HepG2 (cell line): ENCODE data around the gene SUPT6H. TPM values are rescaled to one million over a fixed set of nuclear protein-coding genes. Genes with fewer than 3 reads are reported as not detected.

ENCODE experiments used
- NPAS2 ChIP-seq: sonication (generic); formaldehyde crosslinking; IDR thresholded peaks from 2 replicates; pipeline ENCODE4 v1.8.0; 2022; ENCODE audit warnings: mild to moderate bottlenecking, missing genetic modification reagents, borderline replicate concordance
- ONECUT2 ChIP-seq: sonication (generic); formaldehyde crosslinking; IDR thresholded peaks from 2 replicates; pipeline ENCODE4 v1.4.0; 2020; ENCODE audit warnings: missing genetic modification reagents
- POLR2AphosphoS2 ChIP-seq: IDR thresholded peaks from 2 replicates; pipeline ENCODE4 v1.6.1; 2011; ENCODE audit warnings: low read depth, low read length, improper control_type of control experiment
- ZFY ChIP-seq: sonication (generic); formaldehyde crosslinking; IDR thresholded peaks from 2 replicates; pipeline ENCODE4 v1.4.0; 2020; ENCODE audit warnings: missing genetic modification reagents
- ZNF556 ChIP-seq: sonication (generic); formaldehyde crosslinking; IDR thresholded peaks from 2 replicates; pipeline ENCODE4 v1.4.0; 2020; ENCODE audit warnings: mild to moderate bottlenecking, missing genetic modification reagents, borderline replicate concordance
- ZNF607 ChIP-seq: sonication (generic); formaldehyde crosslinking; IDR thresholded peaks from 2 replicates; pipeline ENCODE4 v1.5.1; 2020; ENCODE audit warnings: missing genetic modification reagents, mild to moderate bottlenecking, borderline replicate concordance
- polyA plus RNA-seq, 8 experiments: library from polyadenylated mRNA; depleted of rRNA in 3 of 8; stranded (reverse) in 7 of 8; unstranded in 1 of 8; fragments of >200 nt; fragmentation: Illumina TruSeq in 4 of 8; extraction: Trizol in 4 of 8; gene quantifications; 2 replicates each; pipeline versions ENCODE4 v1.2.1 to v1.2.3, GENCODE V29; 2011 to 2016; ENCODE audit warnings: low read depth in 4 of 8, missing spikeins in 1 of 8, mixed read lengths in 1 of 8; ENCODE audit not compliant: insufficient read depth in 1 of 8
- total RNA-seq, 5 experiments: library from RNA; depleted of rRNA; stranded (reverse); fragments of >200 nt; fragmentation: Illumina TruSeq; extraction: Trizol; gene quantifications; 2 replicates each; pipeline ENCODE4 v1.2.3, GENCODE V29; 2016; ENCODE audit warnings: low read depth in 1 of 5
- TF ChIP-seq, protein P1 (sequence below): IDR thresholded peaks from 2 replicates; pipeline ENCODE4 v1.6.1; 2012; ENCODE audit warnings: low read length, improper control_type of control experiment
- TF ChIP-seq, protein P2 (sequence below): IDR thresholded peaks from 2 replicates; pipeline ENCODE4 v1.6.1; 2016; ENCODE audit warnings: missing compliant biosample characterization, missing genetic modification reagents, borderline replicate concordance
- TF ChIP-seq, protein P3 (sequence below): sonication (generic); formaldehyde crosslinking; IDR thresholded peaks from 2 replicates; pipeline ENCODE4 v1.8.0; 2022; ENCODE audit warnings: missing genetic modification reagents, mild to moderate bottlenecking, borderline replicate concordance
- TF ChIP-seq, protein P4 (sequence below): sonication (generic); formaldehyde crosslinking; IDR thresholded peaks from 2 replicates; pipeline ENCODE4 v1.5.1; 2020; ENCODE audit warnings: mild to moderate bottlenecking, missing genetic modification reagents, moderate library complexity
- TF ChIP-seq, protein P5 (sequence below): sonication (generic); formaldehyde crosslinking; IDR thresholded peaks from 2 replicates; pipeline ENCODE4 v1.8.0; 2022; ENCODE audit warnings: missing genetic modification reagents, low read depth, mild to moderate bottlenecking, borderline replicate concordance
- TF ChIP-seq, protein P6 (sequence below): sonication (generic); formaldehyde crosslinking; IDR thresholded peaks from 2 replicates; pipeline ENCODE4 v1.4.0; 2020; ENCODE audit warnings: missing genetic modification reagents, borderline replicate concordance
- TF ChIP-seq, protein P7 (sequence below): sonication (generic); formaldehyde crosslinking; IDR thresholded peaks from 2 replicates; pipeline ENCODE4 v1.4.0; 2020; ENCODE audit warnings: missing genetic modification reagents

Gene SUPT6H
- total and polyA plus RNA-seq, 2 of the 13 experiments (the other 11 are each of a cell fraction or from before 2014, with no cell fraction given) = 32.7 to 39.9 TPM

DNA sequence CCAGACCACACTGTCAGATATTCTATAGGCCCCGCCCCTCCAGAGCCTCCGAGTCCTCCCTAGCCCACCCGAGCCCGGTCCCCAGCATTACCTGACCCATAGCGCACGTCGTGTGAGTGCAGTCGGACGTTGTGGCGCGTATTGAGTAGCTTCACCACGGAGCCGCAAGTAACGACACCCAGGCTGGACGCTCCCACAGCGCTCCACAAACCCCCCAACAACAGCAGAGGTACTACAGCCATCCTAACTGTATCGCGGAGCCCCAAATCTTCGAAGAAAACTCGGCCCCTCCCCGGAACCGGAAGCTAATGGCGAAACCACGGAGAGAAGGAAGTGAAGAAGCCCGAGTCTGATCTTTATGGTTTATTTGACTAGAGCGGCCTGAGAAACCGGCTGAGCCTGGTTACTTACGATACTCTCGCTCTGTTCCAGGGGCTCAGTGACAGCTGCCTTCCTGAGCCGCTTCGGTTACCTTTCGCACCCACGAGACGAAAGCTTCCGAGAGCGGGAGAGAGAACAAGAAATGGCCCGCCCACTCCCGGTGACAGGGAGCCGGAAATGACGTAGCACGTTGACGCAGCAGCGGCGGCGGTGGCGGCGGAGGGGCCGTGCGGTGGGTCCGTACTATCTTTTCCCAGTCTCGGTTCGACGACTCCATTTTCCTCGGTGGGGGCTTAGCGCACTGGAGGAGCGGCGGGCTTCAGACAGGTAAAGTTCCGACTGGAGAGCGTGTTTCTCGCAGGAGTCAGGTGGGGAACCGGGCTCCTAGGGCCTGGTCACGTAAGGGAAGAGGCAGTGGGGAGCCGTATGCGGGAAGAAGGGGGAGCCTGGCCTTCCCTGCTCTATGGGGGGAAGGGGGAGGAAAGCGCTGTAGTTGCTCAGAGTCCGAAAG lies at the start of gene SUPT6H, which contains the start of gene SDF2 (continued):
- TF ChIP-seq, protein P1, sequence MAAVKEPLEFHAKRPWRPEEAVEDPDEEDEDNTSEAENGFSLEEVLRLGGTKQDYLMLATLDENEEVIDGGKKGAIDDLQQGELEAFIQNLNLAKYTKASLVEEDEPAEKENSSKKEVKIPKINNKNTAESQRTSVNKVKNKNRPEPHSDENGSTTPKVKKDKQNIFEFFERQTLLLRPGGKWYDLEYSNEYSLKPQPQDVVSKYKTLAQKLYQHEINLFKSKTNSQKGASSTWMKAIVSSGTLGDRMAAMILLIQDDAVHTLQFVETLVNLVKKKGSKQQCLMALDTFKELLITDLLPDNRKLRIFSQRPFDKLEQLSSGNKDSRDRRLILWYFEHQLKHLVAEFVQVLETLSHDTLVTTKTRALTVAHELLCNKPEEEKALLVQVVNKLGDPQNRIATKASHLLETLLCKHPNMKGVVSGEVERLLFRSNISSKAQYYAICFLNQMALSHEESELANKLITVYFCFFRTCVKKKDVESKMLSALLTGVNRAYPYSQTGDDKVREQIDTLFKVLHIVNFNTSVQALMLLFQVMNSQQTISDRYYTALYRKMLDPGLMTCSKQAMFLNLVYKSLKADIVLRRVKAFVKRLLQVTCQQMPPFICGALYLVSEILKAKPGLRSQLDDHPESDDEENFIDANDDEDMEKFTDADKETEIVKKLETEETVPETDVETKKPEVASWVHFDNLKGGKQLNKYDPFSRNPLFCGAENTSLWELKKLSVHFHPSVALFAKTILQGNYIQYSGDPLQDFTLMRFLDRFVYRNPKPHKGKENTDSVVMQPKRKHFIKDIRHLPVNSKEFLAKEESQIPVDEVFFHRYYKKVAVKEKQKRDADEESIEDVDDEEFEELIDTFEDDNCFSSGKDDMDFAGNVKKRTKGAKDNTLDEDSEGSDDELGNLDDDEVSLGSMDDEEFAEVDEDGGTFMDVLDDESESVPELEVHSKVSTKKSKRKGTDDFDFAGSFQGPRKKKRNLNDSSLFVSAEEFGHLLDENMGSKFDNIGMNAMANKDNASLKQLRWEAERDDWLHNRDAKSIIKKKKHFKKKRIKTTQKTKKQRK = no peak
- TF ChIP-seq, protein P2, sequence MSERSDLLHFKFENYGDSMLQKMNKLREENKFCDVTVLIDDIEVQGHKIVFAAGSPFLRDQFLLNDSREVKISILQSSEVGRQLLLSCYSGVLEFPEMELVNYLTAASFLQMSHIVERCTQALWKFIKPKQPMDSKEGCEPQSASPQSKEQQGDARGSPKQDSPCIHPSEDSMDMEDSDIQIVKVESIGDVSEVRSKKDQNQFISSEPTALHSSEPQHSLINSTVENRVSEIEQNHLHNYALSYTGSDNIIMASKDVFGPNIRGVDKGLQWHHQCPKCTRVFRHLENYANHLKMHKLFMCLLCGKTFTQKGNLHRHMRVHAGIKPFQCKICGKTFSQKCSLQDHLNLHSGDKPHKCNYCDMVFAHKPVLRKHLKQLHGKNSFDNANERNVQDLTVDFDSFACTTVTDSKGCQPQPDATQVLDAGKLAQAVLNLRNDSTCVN = no peak
- no peak; the same call in 1 of the 2 replicates for TF ChIP-seq ZNF607 (CRISPR knock-in tag)
- TF ChIP-seq, protein P3, sequence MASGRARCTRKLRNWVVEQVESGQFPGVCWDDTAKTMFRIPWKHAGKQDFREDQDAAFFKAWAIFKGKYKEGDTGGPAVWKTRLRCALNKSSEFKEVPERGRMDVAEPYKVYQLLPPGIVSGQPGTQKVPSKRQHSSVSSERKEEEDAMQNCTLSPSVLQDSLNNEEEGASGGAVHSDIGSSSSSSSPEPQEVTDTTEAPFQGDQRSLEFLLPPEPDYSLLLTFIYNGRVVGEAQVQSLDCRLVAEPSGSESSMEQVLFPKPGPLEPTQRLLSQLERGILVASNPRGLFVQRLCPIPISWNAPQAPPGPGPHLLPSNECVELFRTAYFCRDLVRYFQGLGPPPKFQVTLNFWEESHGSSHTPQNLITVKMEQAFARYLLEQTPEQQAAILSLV (CRISPR knock-in tag) = 0 out of 2 replicates have a peak, but pooled peaks have one; percentile 76
- TF ChIP-seq, protein P4, sequence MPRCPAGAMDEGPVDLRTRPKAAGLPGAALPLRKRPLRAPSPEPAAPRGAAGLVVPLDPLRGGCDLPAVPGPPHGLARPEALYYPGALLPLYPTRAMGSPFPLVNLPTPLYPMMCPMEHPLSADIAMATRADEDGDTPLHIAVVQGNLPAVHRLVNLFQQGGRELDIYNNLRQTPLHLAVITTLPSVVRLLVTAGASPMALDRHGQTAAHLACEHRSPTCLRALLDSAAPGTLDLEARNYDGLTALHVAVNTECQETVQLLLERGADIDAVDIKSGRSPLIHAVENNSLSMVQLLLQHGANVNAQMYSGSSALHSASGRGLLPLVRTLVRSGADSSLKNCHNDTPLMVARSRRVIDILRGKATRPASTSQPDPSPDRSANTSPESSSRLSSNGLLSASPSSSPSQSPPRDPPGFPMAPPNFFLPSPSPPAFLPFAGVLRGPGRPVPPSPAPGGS (CRISPR knock-in tag) = peak; percentile 40; the same call in 1 of the 2 replicates
- TF ChIP-seq NPAS2 = no peak
- TF ChIP-seq, protein P5, sequence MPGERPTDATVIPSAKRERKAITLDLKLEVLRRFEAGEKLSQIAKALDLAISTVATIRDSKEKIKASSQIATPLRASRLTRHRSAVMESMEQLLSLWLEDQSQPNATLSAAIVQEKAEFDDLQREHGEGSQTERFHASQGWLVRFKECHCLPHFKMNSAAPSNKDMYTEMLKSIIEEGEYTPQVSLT = no peak
- TF ChIP-seq ZFY (CRISPR knock-in tag) = peak; percentile 92
- peak; percentile 60; the same call in 1 of the 2 replicates for TF ChIP-seq ZNF556
- TF ChIP-seq, protein P6, sequence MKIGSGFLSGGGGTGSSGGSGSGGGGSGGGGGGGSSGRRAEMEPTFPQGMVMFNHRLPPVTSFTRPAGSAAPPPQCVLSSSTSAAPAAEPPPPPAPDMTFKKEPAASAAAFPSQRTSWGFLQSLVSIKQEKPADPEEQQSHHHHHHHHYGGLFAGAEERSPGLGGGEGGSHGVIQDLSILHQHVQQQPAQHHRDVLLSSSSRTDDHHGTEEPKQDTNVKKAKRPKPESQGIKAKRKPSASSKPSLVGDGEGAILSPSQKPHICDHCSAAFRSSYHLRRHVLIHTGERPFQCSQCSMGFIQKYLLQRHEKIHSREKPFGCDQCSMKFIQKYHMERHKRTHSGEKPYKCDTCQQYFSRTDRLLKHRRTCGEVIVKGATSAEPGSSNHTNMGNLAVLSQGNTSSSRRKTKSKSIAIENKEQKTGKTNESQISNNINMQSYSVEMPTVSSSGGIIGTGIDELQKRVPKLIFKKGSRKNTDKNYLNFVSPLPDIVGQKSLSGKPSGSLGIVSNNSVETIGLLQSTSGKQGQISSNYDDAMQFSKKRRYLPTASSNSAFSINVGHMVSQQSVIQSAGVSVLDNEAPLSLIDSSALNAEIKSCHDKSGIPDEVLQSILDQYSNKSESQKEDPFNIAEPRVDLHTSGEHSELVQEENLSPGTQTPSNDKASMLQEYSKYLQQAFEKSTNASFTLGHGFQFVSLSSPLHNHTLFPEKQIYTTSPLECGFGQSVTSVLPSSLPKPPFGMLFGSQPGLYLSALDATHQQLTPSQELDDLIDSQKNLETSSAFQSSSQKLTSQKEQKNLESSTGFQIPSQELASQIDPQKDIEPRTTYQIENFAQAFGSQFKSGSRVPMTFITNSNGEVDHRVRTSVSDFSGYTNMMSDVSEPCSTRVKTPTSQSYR (CRISPR knock-in tag) = peak; percentile 63; the same call in 1 of the 2 replicates
- TF ChIP-seq POLR2AphosphoS2 = no peak
- no peak for TF ChIP-seq ONECUT2 (CRISPR knock-in tag)
- TF ChIP-seq, protein P7, sequence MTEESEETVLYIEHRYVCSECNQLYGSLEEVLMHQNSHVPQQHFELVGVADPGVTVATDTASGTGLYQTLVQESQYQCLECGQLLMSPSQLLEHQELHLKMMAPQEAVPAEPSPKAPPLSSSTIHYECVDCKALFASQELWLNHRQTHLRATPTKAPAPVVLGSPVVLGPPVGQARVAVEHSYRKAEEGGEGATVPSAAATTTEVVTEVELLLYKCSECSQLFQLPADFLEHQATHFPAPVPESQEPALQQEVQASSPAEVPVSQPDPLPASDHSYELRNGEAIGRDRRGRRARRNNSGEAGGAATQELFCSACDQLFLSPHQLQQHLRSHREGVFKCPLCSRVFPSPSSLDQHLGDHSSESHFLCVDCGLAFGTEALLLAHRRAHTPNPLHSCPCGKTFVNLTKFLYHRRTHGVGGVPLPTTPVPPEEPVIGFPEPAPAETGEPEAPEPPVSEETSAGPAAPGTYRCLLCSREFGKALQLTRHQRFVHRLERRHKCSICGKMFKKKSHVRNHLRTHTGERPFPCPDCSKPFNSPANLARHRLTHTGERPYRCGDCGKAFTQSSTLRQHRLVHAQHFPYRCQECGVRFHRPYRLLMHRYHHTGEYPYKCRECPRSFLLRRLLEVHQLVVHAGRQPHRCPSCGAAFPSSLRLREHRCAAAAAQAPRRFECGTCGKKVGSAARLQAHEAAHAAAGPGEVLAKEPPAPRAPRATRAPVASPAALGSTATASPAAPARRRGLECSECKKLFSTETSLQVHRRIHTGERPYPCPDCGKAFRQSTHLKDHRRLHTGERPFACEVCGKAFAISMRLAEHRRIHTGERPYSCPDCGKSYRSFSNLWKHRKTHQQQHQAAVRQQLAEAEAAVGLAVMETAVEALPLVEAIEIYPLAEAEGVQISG = peak; percentile 93
